ENCODE data around the gene NMNAT2.

DNA sequence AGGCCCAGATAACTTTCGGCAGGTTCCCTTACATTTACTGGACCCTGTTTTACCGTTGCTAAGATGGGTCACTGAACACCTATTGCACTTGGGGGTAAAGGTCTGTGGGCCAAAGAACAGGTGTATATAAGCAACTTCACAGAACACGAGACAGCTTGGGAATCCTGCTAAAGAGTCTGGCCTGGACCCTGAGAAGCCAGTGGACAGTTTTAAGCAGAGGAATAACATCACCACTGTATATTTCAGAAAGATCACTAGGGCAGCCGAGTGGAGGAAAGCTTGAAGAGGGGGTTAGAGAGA lies 177.7 kb downstream of the NMNAT2 start:
- TF ChIP-seq EZH2 (IDR thresholded peaks at IDR 0.05; ENCODE audit: insufficient read depth, poor library complexity, severe bottlenecking) (no peak), EZH2phosphoT487 (IDR thresholded peaks at IDR 0.05; ENCODE audit: insufficient read depth, low read depth) (no peak)

All from GM23248 (cell line).